ENCODE data around the gene ATP11A. TPM values are rescaled to one million over a fixed set of nuclear protein-coding genes. Genes with fewer than 3 reads are reported as not detected.

Gene ATP11A
- total RNA-seq, 4 donors from 2014 or later, result 32.1 to 83.6 (median 46.2) TPM

DNA sequence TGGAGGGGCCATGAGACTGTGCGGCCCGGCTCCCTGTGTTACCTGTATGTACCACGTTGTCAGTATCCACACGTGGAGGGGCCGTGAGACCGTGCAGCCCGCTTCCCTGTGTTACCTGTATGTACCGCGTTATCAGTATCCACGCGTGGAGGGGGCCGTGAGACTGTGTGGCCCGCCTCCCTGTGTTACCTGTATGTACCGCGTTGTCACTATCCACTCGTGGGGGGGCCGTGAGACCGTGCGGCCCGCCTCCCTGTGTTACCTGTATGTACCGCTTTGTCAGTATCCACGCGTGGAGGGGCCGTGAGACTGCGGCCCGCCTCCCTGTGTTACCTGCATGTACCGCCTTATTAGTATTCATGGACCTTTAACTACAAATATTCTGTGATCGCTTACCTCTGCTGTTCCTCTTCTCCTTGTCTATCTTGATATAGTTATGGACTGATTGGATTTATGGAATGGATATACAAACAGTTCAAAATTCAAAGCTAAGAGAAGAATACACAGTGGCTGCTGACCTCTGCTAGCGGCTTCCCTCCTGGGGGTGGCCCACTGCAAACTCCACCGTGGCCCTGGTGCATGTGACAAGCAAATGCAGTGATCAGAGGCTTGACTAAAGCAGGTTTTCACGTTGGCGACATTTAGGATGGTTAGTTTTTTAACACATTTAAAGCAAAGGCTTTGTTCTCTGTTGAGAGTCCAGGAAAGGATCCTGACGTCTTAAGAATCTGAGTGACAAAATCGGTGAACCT lies 38.7 kb downstream of the ATP11A start:
- DNase-seq, result no peak
- intact Hi-C loops (cut with DNase I), result no loop called here
- H3K9me3 ChIP-seq, result no peaks in the 10 kb centered on the region

DNA sequence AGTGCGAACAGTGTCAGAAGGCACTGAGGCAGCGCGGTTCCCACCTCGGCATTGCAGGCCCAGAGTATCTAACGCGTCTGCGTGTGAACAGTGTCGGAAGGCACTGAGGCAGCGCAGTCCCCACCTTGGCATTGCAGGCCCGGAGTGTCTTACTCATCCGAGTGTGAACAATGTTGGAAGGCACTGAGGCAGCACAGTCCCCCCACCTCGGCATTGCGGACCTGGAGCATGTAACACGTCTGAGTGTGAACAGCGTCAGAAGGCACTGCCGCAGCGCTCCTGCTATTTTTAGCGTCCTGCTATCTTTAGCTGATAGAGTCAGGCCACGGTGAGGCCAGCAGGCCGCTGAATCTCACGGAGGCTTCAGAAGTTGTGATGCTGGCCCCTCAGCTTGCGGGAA lies 39.6 kb downstream of the ATP11A start:
- no peak for DNase-seq

More for the DNA sequence above, 38.7 kb downstream of the ATP11A start:
- Histone ChIP-seq H3K36me3 (no peaks in the 10 kb centered on the region), H3K27me3 (no peaks in the 10 kb centered on the region), H3K4me3 (replicated peaks in 1 of 3) (no peak overlapping the region), H3K27ac (no peak overlapping the region), H3K4me1 (peaks cover 8 to 35% of the 10 kb centered on the region in 2 donors)
- TF ChIP-seq, protein P1, sequence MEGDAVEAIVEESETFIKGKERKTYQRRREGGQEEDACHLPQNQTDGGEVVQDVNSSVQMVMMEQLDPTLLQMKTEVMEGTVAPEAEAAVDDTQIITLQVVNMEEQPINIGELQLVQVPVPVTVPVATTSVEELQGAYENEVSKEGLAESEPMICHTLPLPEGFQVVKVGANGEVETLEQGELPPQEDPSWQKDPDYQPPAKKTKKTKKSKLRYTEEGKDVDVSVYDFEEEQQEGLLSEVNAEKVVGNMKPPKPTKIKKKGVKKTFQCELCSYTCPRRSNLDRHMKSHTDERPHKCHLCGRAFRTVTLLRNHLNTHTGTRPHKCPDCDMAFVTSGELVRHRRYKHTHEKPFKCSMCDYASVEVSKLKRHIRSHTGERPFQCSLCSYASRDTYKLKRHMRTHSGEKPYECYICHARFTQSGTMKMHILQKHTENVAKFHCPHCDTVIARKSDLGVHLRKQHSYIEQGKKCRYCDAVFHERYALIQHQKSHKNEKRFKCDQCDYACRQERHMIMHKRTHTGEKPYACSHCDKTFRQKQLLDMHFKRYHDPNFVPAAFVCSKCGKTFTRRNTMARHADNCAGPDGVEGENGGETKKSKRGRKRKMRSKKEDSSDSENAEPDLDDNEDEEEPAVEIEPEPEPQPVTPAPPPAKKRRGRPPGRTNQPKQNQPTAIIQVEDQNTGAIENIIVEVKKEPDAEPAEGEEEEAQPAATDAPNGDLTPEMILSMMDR (IDR thresholded peaks at IDR 0.05), result no peak
- no peak for TF ChIP-seq POLR2A (IDR thresholded peaks at IDR 0.05)
- 92 to 95% methylated on average over 34 of the region's 34 CpGs for WGBS, 2 donors

DNA sequence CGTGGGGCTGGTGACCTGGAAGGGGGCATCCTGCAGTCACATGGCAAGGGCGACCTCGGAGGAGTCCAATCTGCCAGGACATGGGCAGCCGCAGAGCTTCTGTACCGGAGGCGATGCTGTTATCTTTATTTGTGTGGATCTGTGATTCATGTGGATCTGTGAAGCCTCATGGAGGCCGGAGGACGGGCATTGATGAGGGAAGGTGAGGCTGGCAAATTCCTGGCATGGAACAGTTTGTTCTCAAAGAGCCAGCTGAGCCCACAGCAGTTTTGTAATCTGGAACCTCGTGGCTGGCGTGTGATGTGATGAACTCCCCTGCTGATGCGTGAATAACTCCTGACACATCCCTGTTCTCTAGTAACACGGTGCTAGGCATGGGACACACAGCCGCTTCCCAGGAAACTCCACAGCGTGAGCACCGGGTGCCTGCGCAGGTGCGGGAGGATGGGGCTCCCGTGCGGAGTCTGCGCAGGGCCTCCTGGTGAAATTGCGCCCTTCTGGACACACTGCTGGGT lies 40.4 kb downstream of the ATP11A start:
- DNase-seq, result no peak
- 93 to 95% methylated on average over 21 of the region's 21 CpGs for WGBS, 2 donors
- no peak for TF ChIP-seq POLR2A (IDR thresholded peaks at IDR 0.05)
- TF ChIP-seq, protein P1 (IDR thresholded peaks at IDR 0.05), result no peak
- H3K27me3 ChIP-seq, result no peaks in the 10 kb centered on the region
- H3K27ac ChIP-seq, result no peak overlapping the region
- no peaks in the 10 kb centered on the region for H3K9me3 ChIP-seq
- H3K4me3 ChIP-seq (replicated peaks in 1 of 3), result no peak overlapping the region
- H3K36me3 ChIP-seq, result no peaks in the 10 kb centered on the region
- peaks cover 7 to 35% of the 10 kb centered on the region in 2 donors for H3K4me1 ChIP-seq
- intact Hi-C loops (cut with DNase I), result no loop called here

More for the DNA sequence above, 39.6 kb downstream of the ATP11A start:
- no peaks in the 10 kb centered on the region for H3K36me3 ChIP-seq
- TF ChIP-seq, protein P1 (IDR thresholded peaks at IDR 0.05), result no peak
- no peak overlapping the region for H3K4me3 ChIP-seq (replicated peaks in 1 of 3)
- intact Hi-C loops (cut with DNase I), result no loop called here
- no peaks in the 10 kb centered on the region for H3K9me3 ChIP-seq
- WGBS, 2 donors, result 90 to 91% methylated on average over 21 to 22 of the region's 22 CpGs
- H3K4me1 ChIP-seq, result peaks cover 8 to 39% of the 10 kb centered on the region in 2 donors
- H3K27me3 ChIP-seq, result no peaks in the 10 kb centered on the region
- H3K27ac ChIP-seq, result no peak overlapping the region

DNA sequence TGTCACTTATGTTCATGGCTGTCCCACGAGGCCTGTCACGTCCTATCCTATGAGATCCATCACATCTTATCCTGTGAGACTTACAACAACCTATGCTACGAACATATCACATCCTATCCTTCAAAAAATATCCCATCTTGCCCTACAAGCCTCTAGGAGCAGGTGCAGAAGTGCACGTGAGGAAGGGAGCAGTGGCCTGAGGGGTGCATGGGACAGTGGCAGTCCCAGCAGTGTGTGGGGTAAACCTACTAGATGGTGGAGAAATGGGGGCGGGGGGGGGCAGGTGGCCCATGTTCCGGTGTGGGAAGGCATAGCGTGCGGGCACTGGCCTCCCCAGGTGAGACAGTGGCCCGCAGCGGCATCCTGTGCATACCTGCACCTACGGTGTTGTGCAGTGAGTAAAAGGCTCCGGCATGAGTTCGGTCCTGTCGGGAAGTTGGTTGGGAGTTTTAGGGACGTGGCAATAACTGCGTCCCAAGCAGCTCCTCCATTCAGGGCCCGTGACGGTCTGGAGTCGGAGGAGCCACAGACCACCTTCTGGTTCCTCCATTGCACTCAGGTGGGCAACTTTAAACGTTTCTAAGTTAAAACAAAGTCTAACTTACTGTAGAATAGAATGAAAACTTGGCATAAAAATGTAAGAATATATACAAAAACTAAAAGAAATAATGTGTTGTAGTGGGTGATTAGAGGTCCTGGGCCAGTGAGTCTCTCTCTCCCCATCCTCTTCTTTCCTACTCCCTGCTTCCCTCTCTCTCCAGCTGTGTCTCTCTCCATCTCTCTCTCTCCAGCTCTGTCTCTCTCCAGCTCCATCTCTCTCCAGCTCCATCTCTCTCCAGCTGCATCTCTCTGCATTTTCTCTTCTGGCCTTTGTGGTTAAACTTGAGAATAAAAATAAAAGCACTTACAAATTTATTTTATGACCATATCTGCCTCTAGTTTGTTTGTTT lies 42.1 kb downstream of the ATP11A start:
- intact Hi-C loops (cut with DNase I), result no loop called here
- no peak for DNase-seq
- TF ChIP-seq POLR2A (IDR thresholded peaks at IDR 0.05), result no peak
- TF ChIP-seq, protein P1 (IDR thresholded peaks at IDR 0.05), result no peak

More for the DNA sequence above, 42.1 kb downstream of the ATP11A start:
- Histone ChIP-seq H3K4me3 (replicated peaks in 1 of 3) (no peak overlapping the region), H3K27me3 (no peaks in the 10 kb centered on the region), H3K4me1 (peaks cover 0 to 21% of the 10 kb centered on the region in 2 donors), H3K27ac (no peak overlapping the region), H3K36me3 (no peaks in the 10 kb centered on the region), H3K9me3 (no peaks in the 10 kb centered on the region)
- 94 to 95% methylated on average over 20 of the region's 20 CpGs for WGBS, 2 donors

Data from thyroid gland (tissue), 4 donors.